Measurements from ENCODE around the gene RAP1GAP. TPM values are rescaled to one million over a fixed set of nuclear protein-coding genes. Genes with fewer than 3 reads are reported as not detected.
A peak's percentile ranks its signal among the peaks of the same experiment; 100 is the strongest.

Gene RAP1GAP
- total and polyA plus RNA-seq, 8 donors = 21.1 to 117 (median 59.2) TPM

GRCh38 chr1:21562896-21563295 is 106.3 kb downstream of the RAP1GAP start:
- TF ChIP-seq POLR2A (IDR thresholded peaks at IDR 0.05) (no peak), CTCF (IDR thresholded peaks at IDR 0.05) (no peak)
- no peaks in the 10 kb centered on the region for H3K36me3 ChIP-seq
- H3K9me3 ChIP-seq = no peaks in the 10 kb centered on the region
- intact Hi-C loops (cut with DNase I; ENCODE audit: low total_unique reads) = no loop called here
- no peaks in the 10 kb centered on the region for H3K4me1 ChIP-seq
- H3K27ac ChIP-seq = no peak overlapping the region
- no peak overlapping the region for H3K4me3 ChIP-seq
- peaks cover 0 to 25% (median 0%) of the 10 kb centered on the region in 3 donors for H3K27me3 ChIP-seq
- no peak for DNase-seq
- WGBS, 5 donors = 86 to 96% (median 93%) methylated on average over 12 to 15 of the region's 15 CpGs

GRCh38 chr1:21560916-21561638 is 108.1 kb downstream of the RAP1GAP start:
- H3K4me1 ChIP-seq = no peaks in the 10 kb centered on the region
- TF ChIP-seq POLR2AphosphoS5 (IDR thresholded peaks at IDR 0.05) (no peak), EP300 (IDR thresholded peaks at IDR 0.05) (no peak), CTCF (IDR thresholded peaks at IDR 0.05) (no peak), POLR2A (IDR thresholded peaks at IDR 0.05) (no peak)
- H3K27me3 ChIP-seq = peaks cover 0 to 32% (median 0%) of the 10 kb centered on the region in 3 donors
- intact Hi-C loops (cut with DNase I; ENCODE audit: low total_unique reads) = no loop called here
- 80 to 97% (median 87%) methylated on average over 8 to 12 of the region's 12 CpGs for WGBS, 5 donors
- no peak for DNase-seq
- no peaks in the 10 kb centered on the region for H3K36me3 ChIP-seq
- H3K9me3 ChIP-seq = no peaks in the 10 kb centered on the region
- H3K4me3 ChIP-seq = no peak overlapping the region
- no peak overlapping the region for H3K27ac ChIP-seq

GRCh38 chr1:21559788-21560567 is 109.2 kb downstream of the RAP1GAP start:
- Histone ChIP-seq H3K4me3 (no peak overlapping the region), H3K4me1 (no peaks in the 10 kb centered on the region), H3K9me3 (no peaks in the 10 kb centered on the region), H3K27me3 (peaks cover 0 to 41% (median 0%) of the 10 kb centered on the region in 3 donors), H3K36me3 (no peaks in the 10 kb centered on the region), H3K27ac (no peak overlapping the region)
- WGBS, 5 donors = 77 to 80% (median 78%) methylated on average over 5 of the region's 5 CpGs
- intact Hi-C loops (cut with DNase I; ENCODE audit: low total_unique reads) = no loop called here
- DNase-seq = no peak
- TF ChIP-seq POLR2A (IDR thresholded peaks at IDR 0.05) (no peak), CTCF (IDR thresholded peaks at IDR 0.05) (no peak), POLR2AphosphoS5 (IDR thresholded peaks at IDR 0.05) (no peak), EP300 (IDR thresholded peaks at IDR 0.05) (no peak)

DNA sequence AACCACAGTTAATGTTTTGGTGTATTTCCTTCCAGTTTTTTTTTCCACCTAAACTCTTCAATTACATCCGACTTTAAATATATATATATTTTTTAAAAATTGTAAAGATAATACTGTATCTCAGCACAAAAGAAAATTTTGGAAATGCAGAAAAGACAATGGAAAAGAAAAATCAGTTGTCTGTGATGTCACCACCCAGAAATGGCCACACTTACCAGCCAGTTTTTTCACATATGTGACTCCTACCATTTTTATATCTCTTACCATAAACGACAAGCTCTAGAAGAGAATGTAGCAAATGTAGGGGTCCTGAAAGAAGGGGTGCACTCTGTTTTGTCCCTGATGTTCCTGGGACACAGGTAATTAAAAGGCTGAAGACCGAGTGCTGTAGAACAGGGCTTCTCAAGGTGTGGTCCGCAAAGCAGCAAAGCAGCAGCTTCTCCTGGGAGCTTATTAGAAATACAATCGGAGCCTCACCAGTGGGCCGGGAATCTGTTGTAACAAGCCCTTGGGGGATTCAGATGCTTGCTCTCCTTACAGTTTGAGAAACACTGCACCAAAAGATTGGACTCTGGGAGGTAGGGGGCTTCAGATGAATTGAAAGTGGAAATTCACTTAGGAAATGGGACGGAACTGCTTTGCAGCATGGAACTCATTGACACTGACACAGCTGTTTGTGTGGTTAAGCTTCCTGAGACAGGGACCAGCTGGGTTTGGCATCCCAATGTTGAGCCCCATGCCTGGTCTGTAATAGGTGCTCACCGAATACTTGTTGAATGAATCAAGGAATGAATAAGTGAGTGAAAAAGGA is 115.8 kb downstream of the RAP1GAP start:
- TF ChIP-seq POLR2AphosphoS5 (IDR thresholded peaks at IDR 0.05) (no peak), POLR2A (IDR thresholded peaks at IDR 0.05) (no peak), CTCF (IDR thresholded peaks at IDR 0.05) (no peak), EP300 (IDR thresholded peaks at IDR 0.05) (no peak)
- Histone ChIP-seq H3K4me1 (no peaks in the 10 kb centered on the region), H3K9me3 (no peaks in the 10 kb centered on the region), H3K4me3 (no peak overlapping the region), H3K27ac (peak overlapping the region in 2 of 5 donors; percentile 47 to 61), H3K27me3 (peaks cover 0 to 39% (median 0%) of the 10 kb centered on the region in 3 donors), H3K36me3 (no peaks in the 10 kb centered on the region)
- no peak for DNase-seq
- 61 to 78% (median 73%) methylated on average over 8 of the region's 8 CpGs for WGBS, 5 donors
- intact Hi-C loops (cut with DNase I; ENCODE audit: low total_unique reads) = no loop called here

Measured in stomach (tissue), 9 donors.